HepG2 (cell line): ENCODE measurements around the gene CISD3. TPM values are rescaled to one million over a fixed set of nuclear protein-coding genes. Genes with fewer than 3 reads are reported as not detected.

Source experiments
- BORCS8-MEF2B ChIP-seq: sonication (generic); formaldehyde crosslinking; IDR thresholded peaks from 2 replicates; pipeline ENCODE4 v1.8.0; 2022; ENCODE audit warnings: mild to moderate bottlenecking, missing genetic modification reagents
- HOXD1 ChIP-seq: sonication (generic); formaldehyde crosslinking; IDR thresholded peaks from 2 replicates; pipeline ENCODE4 v1.5.0; 2020; ENCODE audit warnings: missing genetic modification reagents
- KLF13 ChIP-seq: sonication (generic); formaldehyde crosslinking; IDR thresholded peaks from 2 replicates; pipeline ENCODE4 v1.4.0; 2020; ENCODE audit warnings: mild to moderate bottlenecking, missing genetic modification reagents
- KLF6 ChIP-seq: IDR thresholded peaks from 2 replicates; pipeline ENCODE4 v1.8.0; 2016; ENCODE audit warnings: missing biosample characterization, missing genetic modification reagents
- MTA1 ChIP-seq: sonication (generic); formaldehyde crosslinking; IDR thresholded peaks from 2 replicates; pipeline ENCODE4 v1.4.0; 2020; ENCODE audit warnings: missing genetic modification reagents, mild to moderate bottlenecking, borderline replicate concordance
- MTERF4 ChIP-seq: sonication (generic); formaldehyde crosslinking; IDR thresholded peaks from 2 replicates; pipeline ENCODE4 v1.8.0; 2023; ENCODE audit warnings: mild to moderate bottlenecking, missing genetic modification reagents
- NFE2 ChIP-seq: sonication (generic); formaldehyde crosslinking; IDR thresholded peaks from 2 replicates; pipeline ENCODE4 v1.4.0; 2020; ENCODE audit warnings: missing genetic modification reagents
- SP4 ChIP-seq: sonication (generic); formaldehyde crosslinking; IDR thresholded peaks from 2 replicates; pipeline ENCODE4 v1.8.1; 2023; ENCODE audit warnings: mild to moderate bottlenecking, missing genetic modification reagents
- ZC3H4 ChIP-seq: sonication (generic); formaldehyde crosslinking; IDR thresholded peaks from 2 replicates; pipeline ENCODE4 v1.4.0; 2020; ENCODE audit warnings: missing genetic modification reagents, borderline replicate concordance
- ZFP36 ChIP-seq: fragments of 150-350 bp; IDR thresholded peaks from 2 replicates; pipeline ENCODE4 v1.6.1; 2018; ENCODE audit warnings: borderline replicate concordance, low read length, low read depth; ENCODE audit not compliant: partially characterized antibody
- ZNF205 ChIP-seq: IDR thresholded peaks from 2 replicates; pipeline ENCODE4 v1.6.1; 2018; ENCODE audit warnings: missing biosample characterization, missing genetic modification reagents
- ZNF33A ChIP-seq: sonication (generic); formaldehyde crosslinking; IDR thresholded peaks from 2 replicates; pipeline ENCODE4 v1.5.1; 2020; ENCODE audit warnings: missing genetic modification reagents, mild to moderate bottlenecking, moderate library complexity, borderline replicate concordance
- ZNF354B ChIP-seq: sonication (generic); formaldehyde crosslinking; IDR thresholded peaks from 2 replicates; pipeline ENCODE4 v1.8.0; 2022; ENCODE audit warnings: mild to moderate bottlenecking, missing genetic modification reagents
- polyA plus RNA-seq, 8 experiments: library from polyadenylated mRNA; depleted of rRNA in 3 of 8; stranded (reverse) in 7 of 8; unstranded in 1 of 8; fragments of >200 nt; fragmentation: Illumina TruSeq in 4 of 8; extraction: Trizol in 4 of 8; gene quantifications; 2 replicates each; pipeline versions ENCODE4 v1.2.1 to v1.2.3, GENCODE V29; 2011 to 2016; ENCODE audit warnings: low read depth in 4 of 8, missing spikeins in 1 of 8, mixed read lengths in 1 of 8; ENCODE audit not compliant: insufficient read depth in 1 of 8
- total RNA-seq, 5 experiments: library from RNA; depleted of rRNA; stranded (reverse); fragments of >200 nt; fragmentation: Illumina TruSeq; extraction: Trizol; gene quantifications; 2 replicates each; pipeline ENCODE4 v1.2.3, GENCODE V29; 2016; ENCODE audit warnings: low read depth in 1 of 5
- TF ChIP-seq, protein P1 (sequence below): sonication (generic); formaldehyde crosslinking; IDR thresholded peaks from 2 replicates; pipeline ENCODE4 v1.5.0; 2020; ENCODE audit warnings: mild to moderate bottlenecking, missing genetic modification reagents
- TF ChIP-seq, protein P2 (sequence below): sonication (generic); formaldehyde crosslinking; conservative IDR thresholded peaks from 2 replicates; pipeline ENCODE4 v1.8.1; 2023; ENCODE audit warnings: missing genetic modification reagents
- TF ChIP-seq, protein P3 (sequence below): sonication (generic); formaldehyde crosslinking; conservative IDR thresholded peaks from 2 replicates; pipeline ENCODE4 v1.4.0; 2020; ENCODE audit warnings: missing genetic modification reagents
- TF ChIP-seq, protein P4 (sequence below): sonication (generic); formaldehyde crosslinking; IDR thresholded peaks from 2 replicates; pipeline ENCODE4 v1.9.0; 2022; ENCODE audit warnings: missing genetic modification reagents, mild to moderate bottlenecking, borderline replicate concordance

The CISD3 gene
- total and polyA plus RNA-seq, 2 of the 13 experiments (the other 11 are each of a cell fraction or from before 2014, with no cell fraction given) = 30.0 to 34.1 TPM

- TF ChIP-seq, protein P1, sequence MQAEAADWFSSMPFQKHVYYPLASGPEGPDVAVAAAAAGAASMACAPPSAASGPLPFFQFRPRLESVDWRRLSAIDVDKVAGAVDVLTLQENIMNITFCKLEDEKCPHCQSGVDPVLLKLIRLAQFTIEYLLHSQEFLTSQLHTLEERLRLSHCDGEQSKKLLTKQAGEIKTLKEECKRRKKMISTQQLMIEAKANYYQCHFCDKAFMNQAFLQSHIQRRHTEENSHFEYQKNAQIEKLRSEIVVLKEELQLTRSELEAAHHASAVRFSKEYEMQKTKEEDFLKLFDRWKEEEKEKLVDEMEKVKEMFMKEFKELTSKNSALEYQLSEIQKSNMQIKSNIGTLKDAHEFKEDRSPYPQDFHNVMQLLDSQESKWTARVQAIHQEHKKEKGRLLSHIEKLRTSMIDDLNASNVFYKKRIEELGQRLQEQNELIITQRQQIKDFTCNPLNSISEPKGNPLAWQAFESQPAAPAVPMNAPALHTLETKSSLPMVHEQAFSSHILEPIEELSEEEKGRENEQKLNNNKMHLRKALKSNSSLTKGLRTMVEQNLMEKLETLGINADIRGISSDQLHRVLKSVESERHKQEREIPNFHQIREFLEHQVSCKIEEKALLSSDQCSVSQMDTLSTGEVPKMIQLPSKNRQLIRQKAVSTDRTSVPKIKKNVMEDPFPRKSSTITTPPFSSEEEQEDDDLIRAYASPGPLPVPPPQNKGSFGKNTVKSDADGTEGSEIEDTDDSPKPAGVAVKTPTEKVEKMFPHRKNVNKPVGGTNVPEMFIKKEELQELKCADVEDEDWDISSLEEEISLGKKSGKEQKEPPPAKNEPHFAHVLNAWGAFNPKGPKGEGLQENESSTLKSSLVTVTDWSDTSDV (CRISPR knock-in tag) = peak; percentile 95
- TF ChIP-seq, protein P2, sequence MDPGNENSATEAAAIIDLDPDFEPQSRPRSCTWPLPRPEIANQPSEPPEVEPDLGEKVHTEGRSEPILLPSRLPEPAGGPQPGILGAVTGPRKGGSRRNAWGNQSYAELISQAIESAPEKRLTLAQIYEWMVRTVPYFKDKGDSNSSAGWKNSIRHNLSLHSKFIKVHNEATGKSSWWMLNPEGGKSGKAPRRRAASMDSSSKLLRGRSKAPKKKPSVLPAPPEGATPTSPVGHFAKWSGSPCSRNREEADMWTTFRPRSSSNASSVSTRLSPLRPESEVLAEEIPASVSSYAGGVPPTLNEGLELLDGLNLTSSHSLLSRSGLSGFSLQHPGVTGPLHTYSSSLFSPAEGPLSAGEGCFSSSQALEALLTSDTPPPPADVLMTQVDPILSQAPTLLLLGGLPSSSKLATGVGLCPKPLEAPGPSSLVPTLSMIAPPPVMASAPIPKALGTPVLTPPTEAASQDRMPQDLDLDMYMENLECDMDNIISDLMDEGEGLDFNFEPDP (CRISPR knock-in tag) = peak; percentile 94; the same call in 1 of the 2 replicates
- TF ChIP-seq NFE2 (CRISPR knock-in tag) = no peak
- peak; percentile 22; the same call in 1 of the 2 replicates for TF ChIP-seq MTERF4 (CRISPR knock-in tag)
- 0 out of 2 replicates have a peak, but pooled peaks have one; percentile 26 for TF ChIP-seq KLF6 (CRISPR knock-in tag)
- TF ChIP-seq ZNF354B = 0 out of 2 replicates have a peak, but pooled peaks have one; percentile 11
- no peak for TF ChIP-seq KLF13 (CRISPR knock-in tag)
- TF ChIP-seq, protein P3, sequence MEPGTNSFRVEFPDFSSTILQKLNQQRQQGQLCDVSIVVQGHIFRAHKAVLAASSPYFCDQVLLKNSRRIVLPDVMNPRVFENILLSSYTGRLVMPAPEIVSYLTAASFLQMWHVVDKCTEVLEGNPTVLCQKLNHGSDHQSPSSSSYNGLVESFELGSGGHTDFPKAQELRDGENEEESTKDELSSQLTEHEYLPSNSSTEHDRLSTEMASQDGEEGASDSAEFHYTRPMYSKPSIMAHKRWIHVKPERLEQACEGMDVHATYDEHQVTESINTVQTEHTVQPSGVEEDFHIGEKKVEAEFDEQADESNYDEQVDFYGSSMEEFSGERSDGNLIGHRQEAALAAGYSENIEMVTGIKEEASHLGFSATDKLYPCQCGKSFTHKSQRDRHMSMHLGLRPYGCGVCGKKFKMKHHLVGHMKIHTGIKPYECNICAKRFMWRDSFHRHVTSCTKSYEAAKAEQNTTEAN (CRISPR knock-in tag) = peak; percentile 86; the same call in 1 of the 2 replicates
- TF ChIP-seq, protein P4, sequence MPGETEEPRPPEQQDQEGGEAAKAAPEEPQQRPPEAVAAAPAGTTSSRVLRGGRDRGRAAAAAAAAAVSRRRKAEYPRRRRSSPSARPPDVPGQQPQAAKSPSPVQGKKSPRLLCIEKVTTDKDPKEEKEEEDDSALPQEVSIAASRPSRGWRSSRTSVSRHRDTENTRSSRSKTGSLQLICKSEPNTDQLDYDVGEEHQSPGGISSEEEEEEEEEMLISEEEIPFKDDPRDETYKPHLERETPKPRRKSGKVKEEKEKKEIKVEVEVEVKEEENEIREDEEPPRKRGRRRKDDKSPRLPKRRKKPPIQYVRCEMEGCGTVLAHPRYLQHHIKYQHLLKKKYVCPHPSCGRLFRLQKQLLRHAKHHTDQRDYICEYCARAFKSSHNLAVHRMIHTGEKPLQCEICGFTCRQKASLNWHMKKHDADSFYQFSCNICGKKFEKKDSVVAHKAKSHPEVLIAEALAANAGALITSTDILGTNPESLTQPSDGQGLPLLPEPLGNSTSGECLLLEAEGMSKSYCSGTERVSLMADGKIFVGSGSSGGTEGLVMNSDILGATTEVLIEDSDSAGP (CRISPR knock-in tag) = peak; percentile 91
- TF ChIP-seq HOXD1 (CRISPR knock-in tag) = peak; percentile 87
- peak; percentile 60 for TF ChIP-seq SP4 (CRISPR knock-in tag)
- no peak for TF ChIP-seq ZFP36
- TF ChIP-seq ZNF33A (CRISPR knock-in tag) = no peak
- TF ChIP-seq ZC3H4 (CRISPR knock-in tag) = no peak
- TF ChIP-seq MTA1 (CRISPR knock-in tag) = 0 out of 2 replicates have a peak, but pooled peaks have one; percentile 82
- no peak; the same call in 1 of the 2 replicates for TF ChIP-seq BORCS8-MEF2B
- TF ChIP-seq ZNF205 (CRISPR knock-in tag) = 0 out of 2 replicates have a peak, but pooled peaks have one; percentile 38
These were observed 19.3 kb downstream of the CISD3 start (continued) for GRCh38 chr17:38749223-38750043.
